ENCODE data around the gene C16orf96. TPM values are rescaled to one million over a fixed set of nuclear protein-coding genes. Genes with fewer than 3 reads are reported as not detected.

C16orf96 gene
- total and polyA plus RNA-seq, 2 donors (not counting 3 experiments of a cell fraction or from before 2014, with no cell fraction given) = not detected

DNA sequence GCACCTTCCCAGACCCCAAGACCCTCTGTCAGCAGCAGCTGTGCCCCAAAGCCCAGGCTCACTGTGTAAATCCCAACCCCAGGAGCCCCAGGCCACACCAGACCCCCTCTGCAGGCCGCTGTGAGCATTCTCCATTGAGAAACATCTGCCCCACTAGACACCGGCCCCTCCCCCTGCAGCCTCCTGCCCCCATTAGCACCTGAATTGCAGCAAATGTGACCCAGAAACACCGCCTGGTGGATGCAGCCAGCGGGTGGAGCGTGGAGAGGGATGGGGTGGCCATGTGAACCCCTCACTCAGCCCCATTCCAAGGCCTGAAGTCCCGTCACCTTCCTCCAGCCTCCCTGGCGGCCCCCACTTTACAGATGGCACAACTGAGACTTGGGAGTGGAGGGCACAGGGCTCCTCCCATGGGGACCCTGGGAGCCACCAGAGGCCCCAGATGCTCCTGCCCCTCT is 56.4 kb downstream of the C16orf96 start:
- DNase-seq (ENCODE audit: low read depth, low spot score) = no peak
- Histone ChIP-seq H3K4me1 (ENCODE audit: control insufficient read depth, extremely low read depth, insufficient read depth, low read length) (peaks cover 21% of the 10 kb centered on the region), H3K27ac (ENCODE audit: insufficient read depth, low read depth, low read length) (no peak overlapping the region), H3K9ac (replicated peaks; ENCODE audit: extremely low read depth, insufficient read depth, low read length) (no peak overlapping the region), H3K4me3 (replicated peaks in 1 of 3; ENCODE audit: insufficient read depth in 1 of 3, low read depth in 1 of 3, low read length in 3 of 3) (no peak overlapping the region), H3K4me2 (ENCODE audit: insufficient read depth, low read length) (no peak overlapping the region), H3K9me1 (replicated peaks; ENCODE audit: control insufficient read depth, extremely low read depth, insufficient read depth, low read length) (no peaks in the 10 kb centered on the region), H4K20me1 (replicated peaks; ENCODE audit: control insufficient read depth, extremely low read depth, insufficient read depth, low read length) (no peaks in the 10 kb centered on the region), H2AFZ (ENCODE audit: low read depth, low read length) (no peak overlapping the region), H3K27me3 (ENCODE audit: control insufficient read depth in 2 of 2, insufficient read depth in 2 of 2, low read length in 2 of 2) (no peaks in the 10 kb centered on the region), H3K79me2 (ENCODE audit: control insufficient read depth, insufficient read depth, low read length) (peaks cover 19% of the 10 kb centered on the region), H3K9me3 (replicated peaks; ENCODE audit: control insufficient read depth, insufficient read depth, low read length) (no peaks in the 10 kb centered on the region), H3K36me3 (ENCODE audit: control insufficient read depth in 2 of 2, extremely low read depth in 1 of 2, insufficient read depth in 2 of 2, low read length in 2 of 2) (peaks cover 0 to 7% of the 10 kb centered on the region in 2 experiments)
- ChIA-PET CTCF (interaction anchor here (1.0 kb wide), 1 partner anchor 76 kb away, joined by 3 read pairs; no protein-coding TSS in a partner anchor), POLR2A (no interaction called here)
- no TSS peak for BruUV-seq (replicated peaks)
- TF ChIP-seq, protein P1, sequence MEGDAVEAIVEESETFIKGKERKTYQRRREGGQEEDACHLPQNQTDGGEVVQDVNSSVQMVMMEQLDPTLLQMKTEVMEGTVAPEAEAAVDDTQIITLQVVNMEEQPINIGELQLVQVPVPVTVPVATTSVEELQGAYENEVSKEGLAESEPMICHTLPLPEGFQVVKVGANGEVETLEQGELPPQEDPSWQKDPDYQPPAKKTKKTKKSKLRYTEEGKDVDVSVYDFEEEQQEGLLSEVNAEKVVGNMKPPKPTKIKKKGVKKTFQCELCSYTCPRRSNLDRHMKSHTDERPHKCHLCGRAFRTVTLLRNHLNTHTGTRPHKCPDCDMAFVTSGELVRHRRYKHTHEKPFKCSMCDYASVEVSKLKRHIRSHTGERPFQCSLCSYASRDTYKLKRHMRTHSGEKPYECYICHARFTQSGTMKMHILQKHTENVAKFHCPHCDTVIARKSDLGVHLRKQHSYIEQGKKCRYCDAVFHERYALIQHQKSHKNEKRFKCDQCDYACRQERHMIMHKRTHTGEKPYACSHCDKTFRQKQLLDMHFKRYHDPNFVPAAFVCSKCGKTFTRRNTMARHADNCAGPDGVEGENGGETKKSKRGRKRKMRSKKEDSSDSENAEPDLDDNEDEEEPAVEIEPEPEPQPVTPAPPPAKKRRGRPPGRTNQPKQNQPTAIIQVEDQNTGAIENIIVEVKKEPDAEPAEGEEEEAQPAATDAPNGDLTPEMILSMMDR (IDR thresholded peaks at IDR 0.05; ENCODE audit: extremely low read depth in 1 of 2, insufficient read depth in 1 of 2, low read depth in 1 of 2, low read length in 2 of 2) = no peak
- TF ChIP-seq, protein P2, sequence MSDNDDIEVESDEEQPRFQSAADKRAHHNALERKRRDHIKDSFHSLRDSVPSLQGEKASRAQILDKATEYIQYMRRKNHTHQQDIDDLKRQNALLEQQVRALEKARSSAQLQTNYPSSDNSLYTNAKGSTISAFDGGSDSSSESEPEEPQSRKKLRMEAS (IDR thresholded peaks at IDR 0.05; ENCODE audit: insufficient read depth, insufficient read length) = no peak
- no peak for TF ChIP-seq POLR2A (IDR thresholded peaks at IDR 0.05; ENCODE audit: low read depth, low read length)
- no peak for TF ChIP-seq JUN (IDR thresholded peaks at IDR 0.05; ENCODE audit: borderline replicate concordance, insufficient read depth, insufficient read length, low read depth)
- TF ChIP-seq FOS (IDR thresholded peaks at IDR 0.05; ENCODE audit: borderline replicate concordance, insufficient read depth, low read length) = no peak
- no peak for TF ChIP-seq EZH2 (IDR thresholded peaks at IDR 0.05; ENCODE audit: borderline replicate concordance, low read depth, low read length, severe bottlenecking)
- no peak for TF ChIP-seq GATA2 (IDR thresholded peaks at IDR 0.05; ENCODE audit: insufficient read depth, insufficient read length, low read depth, low read length)
- TF ChIP-seq MYC (IDR thresholded peaks at IDR 0.05; ENCODE audit: low read depth, low read length) = no peak
- no peak for TF ChIP-seq POLR2AphosphoS5 (IDR thresholded peaks at IDR 0.05; ENCODE audit: insufficient read depth, low read depth, low read length)
- dilution Hi-C loops (cut with MboI; ENCODE audit: extremely low pct_ligation_motif_present, low sequenced_read_pairs) (no loop called here), intact Hi-C loops (cut with micrococcal nuclease) (loop anchor here (5.0 kb wide), 2 partner anchors 75 to 345 kb away; partner anchors contain the start of genes CDIP1 and SEC14L5)
- no peak for FAIRE-seq

Measured in endothelial cell of umbilical vein (primary cell).